AG08396 (cell line): ENCODE data around the gene TOP1.
"Not testable (repeated sequence)": the region's sequence is repeated elsewhere in the genome, so short reads cannot be mapped to it uniquely, and the experiment has no call there.

Source experiments
- DNase-seq: peaks from one replicate; pipeline ENCODE4 v3.0.0; 2012; ENCODE audit warnings: low spot score, mixed read lengths

The TOP1 gene

GRCh38 chr20:41094353-41095055, 65.9 kb downstream of the TOP1 start:
- DNase-seq: peak; percentile 7

- DNase-seq: peak; percentile 49
These were observed 66.7 kb downstream of the TOP1 start for GRCh38 chr20:41095110-41095969.

GRCh38 chr20:41098703-41099250, 70.2 kb downstream of the TOP1 start:
- peak; percentile 31 for DNase-seq

- no peak for DNase-seq
These were observed 71.4 kb downstream of the TOP1 start for GRCh38 chr20:41100001-41100480.

GRCh38 chr20:41101660-41102059, 73.0 kb downstream of the TOP1 start:
- DNase-seq: no peak

GRCh38 chr20:41108531-41108930, 79.9 kb downstream of the TOP1 start:
- DNase-seq: no peak

GRCh38 chr20:41110012-41110411, 81.4 kb downstream of the TOP1 start:
- DNase-seq: no peak

GRCh38 chr20:41110930-41111577, 82.4 kb downstream of the TOP1 start:
- no peak for DNase-seq

- DNase-seq: no peak
These were observed 82.9 kb downstream of the TOP1 start for GRCh38 chr20:41111578-41111951.

GRCh38 chr20:41116282-41116956, 87.8 kb downstream of the TOP1 start:
- no peak for DNase-seq

GRCh38 chr20:41118159-41118558, 89.5 kb downstream of the TOP1 start:
- not testable (repeated sequence) for DNase-seq

GRCh38 chr20:41118632-41119031, 90.0 kb downstream of the TOP1 start:
- no peak for DNase-seq

GRCh38 chr20:41119614-41120561, 91.3 kb downstream of the TOP1 start:
- DNase-seq: no peak

GRCh38 chr20:41121399-41121798, 92.8 kb downstream of the TOP1 start:
- no peak for DNase-seq

- no peak for DNase-seq
These were observed 95.0 kb downstream of the TOP1 start for GRCh38 chr20:41123631-41124030.

- no peak for DNase-seq
These were observed 96.0 kb downstream of the TOP1 start for GRCh38 chr20:41124451-41125094.

- DNase-seq: no peak
These were observed 97.2 kb downstream of the TOP1 start for GRCh38 chr20:41125530-41126457.

GRCh38 chr20:41126719-41127118, 98.1 kb downstream of the TOP1 start:
- no peak for DNase-seq

- DNase-seq: not testable (repeated sequence)
These were observed 99.7 kb downstream of the TOP1 start for GRCh38 chr20:41128317-41128716.
